Measurements from ENCODE around the gene CDC42EP1.

GRCh38 chr22:37604074-37604473, 43.8 kb downstream of the CDC42EP1 start:
- TF ChIP-seq CTCF (IDR thresholded peaks at IDR 0.05) (no peak), POLR2A (IDR thresholded peaks at IDR 0.05) (no peak)

All from vagina (tissue), 2 donors.